ENCODE results near the gene TAF5L. TPM values are rescaled to one million over a fixed set of nuclear protein-coding genes. Genes with fewer than 3 reads are reported as not detected.

Gene TAF5L
- total and polyA plus RNA-seq, 2 of the 13 experiments (the other 11 are each of a cell fraction or from before 2014, with no cell fraction given): 10.8 to 18.2 TPM

DNA sequence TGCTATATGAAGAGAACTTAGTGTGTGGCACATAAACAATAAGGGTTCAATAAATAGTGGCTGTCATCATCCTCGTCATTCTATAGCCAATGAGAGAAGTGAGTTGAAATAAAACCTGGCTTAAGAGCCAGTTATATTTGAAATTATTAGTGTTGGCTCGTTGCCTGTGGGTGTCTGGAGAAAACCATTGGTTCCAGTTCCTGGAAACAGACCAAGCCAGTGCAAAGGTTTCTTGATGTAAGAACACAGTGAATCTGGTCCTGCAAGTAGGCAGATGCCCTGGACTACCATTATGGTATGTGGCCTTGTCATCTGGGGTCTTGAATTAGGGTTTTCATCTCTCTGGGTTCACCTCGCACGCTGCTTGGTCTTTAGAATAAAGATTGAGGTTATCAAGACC is 43.4 kb upstream of the TAF5L start (continued):
- TF ChIP-seq PBX3 (CRISPR knock-in tag; IDR thresholded peaks at IDR 0.05; ENCODE audit: borderline replicate concordance) (no peak), ZZZ3 (CRISPR knock-in tag; IDR thresholded peaks at IDR 0.05; ENCODE audit: borderline replicate concordance) (no peak), FOXA3 (CRISPR knock-in tag; IDR thresholded peaks at IDR 0.05) (no peak), NR1H2 (CRISPR knock-in tag; IDR thresholded peaks at IDR 0.05; ENCODE audit: borderline replicate concordance, low read depth) (no peak), ZSCAN22 (CRISPR knock-in tag; IDR thresholded peaks at IDR 0.05) (no peak), BRCA1 (CRISPR knock-in tag; IDR thresholded peaks at IDR 0.05) (no peak), KLF16 (CRISPR knock-in tag; IDR thresholded peaks at IDR 0.05) (no peak)

DNA sequence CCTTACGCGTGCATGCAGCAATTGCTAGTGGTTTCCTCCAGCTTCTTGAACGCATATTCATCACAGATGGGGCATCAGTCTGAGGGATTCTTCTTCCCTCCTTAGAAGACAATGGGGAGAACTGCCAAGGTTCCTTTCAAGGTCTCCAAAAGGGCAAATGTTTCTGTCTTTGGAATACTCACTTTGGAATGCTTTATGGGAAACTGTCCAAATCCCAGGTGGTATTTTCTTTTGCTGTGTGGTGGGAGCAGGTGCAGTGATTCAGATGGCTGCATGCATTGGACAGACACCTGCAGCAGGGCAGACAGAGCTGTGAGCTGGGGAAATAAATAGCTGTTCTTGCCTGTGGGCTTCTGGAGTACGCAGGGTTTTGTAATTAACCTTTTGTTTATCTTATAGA is 40.7 kb upstream of the TAF5L start:
- no peak overlapping the region for H3K9ac ChIP-seq (ENCODE audit: insufficient read depth, low read depth, low read length)
- peaks cover 0 to 5% of the 10 kb centered on the region in 2 experiments; a peak in 1 of 5 replicates for H3K36me3 ChIP-seq (replicated peaks in 1 of 2; ENCODE audit: control insufficient read depth in 1 of 2, insufficient read depth in 2 of 2, low read length in 2 of 2)
- H3K9me3 ChIP-seq (ENCODE audit: low read length): no peaks in the 10 kb centered on the region
- no peaks in the 10 kb centered on the region for H3K79me2 ChIP-seq (ENCODE audit: insufficient read depth, low read length)
- FAIRE-seq: no peak
- H3K4me2 ChIP-seq (ENCODE audit: low read depth, low read length): no peak overlapping the region
- intact Hi-C loops (cut with micrococcal nuclease; ENCODE audit: unreplicated experiment) (no loop called here), in situ Hi-C loops (cut with HindIII; ENCODE audit: extremely low pct_ligation_motif_present, low pct_unique_long_range_greater_than_20kb) (no loop called here)
- WGBS (ENCODE audit: low lambda C conversion rate): 94% methylated on average over 4 of the region's 4 CpGs
- H4K20me1 ChIP-seq (ENCODE audit: insufficient read depth, low read length): no peaks in the 10 kb centered on the region
- H3K4me3 ChIP-seq (replicated peaks in 1 of 3; ENCODE audit: insufficient read depth in 1 of 3, low read depth in 2 of 3, low read length in 3 of 3): no peak overlapping the region
- no peak overlapping the region for H2AFZ ChIP-seq (ENCODE audit: low read length)
- no peak for DNase-seq (ENCODE audit: low spot score)
- no peak overlapping the region for H3K27ac ChIP-seq (ENCODE audit: extremely low read length, insufficient read depth, low read length)
- POLR2A ChIA-PET: no interaction called here
- H3K4me1 ChIP-seq (ENCODE audit: insufficient read depth, low read length): no peaks in the 10 kb centered on the region; the same call in 1 of the 2 replicates
- no peaks in the 10 kb centered on the region for H3K27me3 ChIP-seq (ENCODE audit: control insufficient read depth in 1 of 2, insufficient read depth in 2 of 2, low read length in 2 of 2)
- CTCF ChIA-PET (ENCODE audit: low intra/inter-chr PET ratio, low total read pairs): no interaction called here
- ATAC-seq: no peak
- BruUV-seq (replicated peaks): no TSS peak
- TF ChIP-seq ZMYM4 (CRISPR knock-in tag; IDR thresholded peaks at IDR 0.05) (no peak), ZNF839 (CRISPR knock-in tag; IDR thresholded peaks at IDR 0.05; ENCODE audit: borderline replicate concordance) (no peak), EED (CRISPR knock-in tag; IDR thresholded peaks at IDR 0.05) (no peak), SOX5 (CRISPR knock-in tag; IDR thresholded peaks at IDR 0.05; ENCODE audit: borderline replicate concordance) (no peak), ZNF24 (IDR thresholded peaks at IDR 0.05) (no peak), ZMAT5 (CRISPR knock-in tag; IDR thresholded peaks at IDR 0.05; ENCODE audit: borderline replicate concordance, low read depth) (no peak), SRSF1 (optimal IDR thresholded peaks at IDR 0.05; ENCODE audit: low read depth, low read length) (no peak), SETDB1 (CRISPR knock-in tag; IDR thresholded peaks at IDR 0.05; ENCODE audit: borderline replicate concordance) (no peak), HMGA1 (CRISPR knock-in tag; conservative IDR thresholded peaks at IDR 0.05) (no peak)
- TF ChIP-seq, protein P1, sequence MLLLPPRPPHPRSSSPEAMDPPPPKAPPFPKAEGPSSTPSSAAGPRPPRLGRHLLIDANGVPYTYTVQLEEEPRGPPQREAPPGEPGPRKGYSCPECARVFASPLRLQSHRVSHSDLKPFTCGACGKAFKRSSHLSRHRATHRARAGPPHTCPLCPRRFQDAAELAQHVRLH (CRISPR knock-in tag; IDR thresholded peaks at IDR 0.05; ENCODE audit: borderline replicate concordance, low read depth): no peak
- TF ChIP-seq, protein P2, sequence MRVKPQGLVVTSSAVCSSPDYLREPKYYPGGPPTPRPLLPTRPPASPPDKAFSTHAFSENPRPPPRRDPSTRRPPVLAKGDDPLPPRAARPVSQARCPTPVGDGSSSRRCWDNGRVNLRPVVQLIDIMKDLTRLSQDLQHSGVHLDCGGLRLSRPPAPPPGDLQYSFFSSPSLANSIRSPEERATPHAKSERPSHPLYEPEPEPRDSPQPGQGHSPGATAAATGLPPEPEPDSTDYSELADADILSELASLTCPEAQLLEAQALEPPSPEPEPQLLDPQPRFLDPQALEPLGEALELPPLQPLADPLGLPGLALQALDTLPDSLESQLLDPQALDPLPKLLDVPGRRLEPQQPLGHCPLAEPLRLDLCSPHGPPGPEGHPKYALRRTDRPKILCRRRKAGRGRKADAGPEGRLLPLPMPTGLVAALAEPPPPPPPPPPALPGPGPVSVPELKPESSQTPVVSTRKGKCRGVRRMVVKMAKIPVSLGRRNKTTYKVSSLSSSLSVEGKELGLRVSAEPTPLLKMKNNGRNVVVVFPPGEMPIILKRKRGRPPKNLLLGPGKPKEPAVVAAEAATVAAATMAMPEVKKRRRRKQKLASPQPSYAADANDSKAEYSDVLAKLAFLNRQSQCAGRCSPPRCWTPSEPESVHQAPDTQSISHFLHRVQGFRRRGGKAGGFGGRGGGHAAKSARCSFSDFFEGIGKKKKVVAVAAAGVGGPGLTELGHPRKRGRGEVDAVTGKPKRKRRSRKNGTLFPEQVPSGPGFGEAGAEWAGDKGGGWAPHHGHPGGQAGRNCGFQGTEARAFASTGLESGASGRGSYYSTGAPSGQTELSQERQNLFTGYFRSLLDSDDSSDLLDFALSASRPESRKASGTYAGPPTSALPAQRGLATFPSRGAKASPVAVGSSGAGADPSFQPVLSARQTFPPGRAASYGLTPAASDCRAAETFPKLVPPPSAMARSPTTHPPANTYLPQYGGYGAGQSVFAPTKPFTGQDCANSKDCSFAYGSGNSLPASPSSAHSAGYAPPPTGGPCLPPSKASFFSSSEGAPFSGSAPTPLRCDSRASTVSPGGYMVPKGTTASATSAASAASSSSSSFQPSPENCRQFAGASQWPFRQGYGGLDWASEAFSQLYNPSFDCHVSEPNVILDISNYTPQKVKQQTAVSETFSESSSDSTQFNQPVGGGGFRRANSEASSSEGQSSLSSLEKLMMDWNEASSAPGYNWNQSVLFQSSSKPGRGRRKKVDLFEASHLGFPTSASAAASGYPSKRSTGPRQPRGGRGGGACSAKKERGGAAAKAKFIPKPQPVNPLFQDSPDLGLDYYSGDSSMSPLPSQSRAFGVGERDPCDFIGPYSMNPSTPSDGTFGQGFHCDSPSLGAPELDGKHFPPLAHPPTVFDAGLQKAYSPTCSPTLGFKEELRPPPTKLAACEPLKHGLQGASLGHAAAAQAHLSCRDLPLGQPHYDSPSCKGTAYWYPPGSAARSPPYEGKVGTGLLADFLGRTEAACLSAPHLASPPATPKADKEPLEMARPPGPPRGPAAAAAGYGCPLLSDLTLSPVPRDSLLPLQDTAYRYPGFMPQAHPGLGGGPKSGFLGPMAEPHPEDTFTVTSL (CRISPR knock-in tag; IDR thresholded peaks at IDR 0.05; ENCODE audit: borderline replicate concordance): no peak
